NCI-H1694 treated with DMSO at 0.1 percent for 48 hours (cell line): ENCODE results near the gene KLF14.
A peak's percentile ranks its signal among the peaks of the same experiment; 100 is the strongest.
"Not testable (repeated sequence)": the region's sequence is repeated elsewhere in the genome, so short reads cannot be mapped to it uniquely, and the experiment has no call there.

ENCODE experiments used
- DNase-seq: peaks from one replicate; lab custom pipeline; 2025; lab: John Stamatoyannopoulos, UW

The KLF14 gene

GRCh38 chr7:130719541-130719940 lies 14.5 kb downstream of the KLF14 start:
- no peak for DNase-seq

- DNase-seq = no peak
Observed at GRCh38 chr7:130712416-130712815, 21.6 kb downstream of the KLF14 start.

- no peak for DNase-seq
Observed at GRCh38 chr7:130708766-130709165, 25.2 kb downstream of the KLF14 start.

- DNase-seq = no peak
Observed at GRCh38 chr7:130708001-130708400, 26.0 kb downstream of the KLF14 start.

GRCh38 chr7:130703851-130704250 lies 30.2 kb downstream of the KLF14 start:
- no peak for DNase-seq

GRCh38 chr7:130701650-130702049 lies 32.4 kb downstream of the KLF14 start:
- DNase-seq = no peak

GRCh38 chr7:130700760-130701159 lies 33.2 kb downstream of the KLF14 start:
- no peak for DNase-seq

GRCh38 chr7:130699686-130700085 lies 34.3 kb downstream of the KLF14 start:
- DNase-seq = no peak

- DNase-seq = no peak
Observed at GRCh38 chr7:130697820-130698219, 36.2 kb downstream of the KLF14 start.

- DNase-seq = peak; percentile 58
Observed at GRCh38 chr7:130695840-130696239, 38.2 kb downstream of the KLF14 start.

GRCh38 chr7:130692396-130692795 lies 41.6 kb downstream of the KLF14 start:
- DNase-seq = not testable (repeated sequence)

GRCh38 chr7:130689683-130690082 lies 44.3 kb downstream of the KLF14 start:
- no peak for DNase-seq

GRCh38 chr7:130683026-130683425 lies 51.0 kb downstream of the KLF14 start:
- DNase-seq = no peak
